A673 (cell line): Measurements from ENCODE around the gene ELOVL6.
"Not testable (repeated sequence)": the region's sequence is repeated elsewhere in the genome, so short reads cannot be mapped to it uniquely, and the experiment has no call there.

Source experiments
- CTCF ChIP-seq: fragments of 300-800, 200-600 bp; sonication (generic); conservative IDR thresholded peaks from 2 replicates; pipeline ENCODE4 v1.5.1; 2017; ENCODE audit warnings: low read depth, mild to moderate bottlenecking, antibody characterized with exemption, low read length, moderate library complexity, mixed read lengths
- EZH2 ChIP-seq: fragments of 200-600 bp; sonication (generic); IDR thresholded peaks from 2 replicates; pipeline ENCODE4 v1.6.1; 2017; ENCODE audit warnings: borderline replicate concordance, low read depth, mild to moderate bottlenecking, mixed read lengths, antibody characterized with exemption, low read length; ENCODE audit not compliant: poor library complexity, severe bottlenecking

DNA sequence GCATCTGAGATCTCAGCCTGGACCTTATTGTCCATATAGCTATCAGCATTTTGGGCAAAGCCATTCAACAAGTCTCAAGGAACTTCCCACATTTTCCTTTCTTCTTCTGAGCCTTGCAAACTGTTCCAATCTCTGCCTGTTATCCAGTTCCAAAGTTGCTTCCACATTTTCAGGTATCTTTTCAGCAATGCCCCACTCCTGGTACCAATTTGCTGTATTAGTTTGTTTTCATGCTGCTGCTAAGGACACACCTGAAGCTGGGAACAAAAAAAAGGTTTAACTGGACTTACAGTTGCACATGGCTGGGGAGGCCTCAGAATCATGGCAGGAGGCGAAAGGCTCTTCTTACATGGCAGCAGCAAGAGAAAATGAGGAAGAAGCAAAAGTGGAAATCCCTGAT is 20.5 kb upstream of the ELOVL6 start:
- TF ChIP-seq CTCF, EZH2: not testable (repeated sequence)
